NCI-H2081 treated with DMSO at 0.1 percent for 48 hours (cell line): Measurements from ENCODE around the gene BTN3A1.
"Not testable (repeated sequence)": the region's sequence is repeated elsewhere in the genome, so short reads cannot be mapped to it uniquely, and the experiment has no call there.

Experiments
- DNase-seq: peaks from one replicate; lab custom pipeline; 2025; lab: John Stamatoyannopoulos, UW

BTN3A1 gene

GRCh38 chr6:26441977-26442376, 39.9 kb downstream of the BTN3A1 start:
- DNase-seq, result no peak

- no peak for DNase-seq
Measured at GRCh38 chr6:26445934-26446667, 44.0 kb downstream of the BTN3A1 start.

- no peak for DNase-seq
Measured at GRCh38 chr6:26447257-26447656, 45.2 kb downstream of the BTN3A1 start.

GRCh38 chr6:26450240-26450639, 48.2 kb downstream of the BTN3A1 start:
- no peak for DNase-seq

GRCh38 chr6:26452631-26453235, 50.7 kb downstream of the BTN3A1 start:
- no peak for DNase-seq

- DNase-seq, result no peak
Measured at GRCh38 chr6:26454631-26455030, 52.6 kb downstream of the BTN3A1 start.

- DNase-seq, result no peak
Measured at GRCh38 chr6:26455357-26455970, 53.4 kb downstream of the BTN3A1 start.

- DNase-seq, result no peak
Measured at GRCh38 chr6:26457264-26457805, 55.3 kb downstream of the BTN3A1 start.

GRCh38 chr6:26457806-26458688, 56.0 kb downstream of the BTN3A1 start, which contains the start of gene BTN2A1:
BTN2A1 (plus strand) TSS chr6:26457955; CDS start chr6:26458637, 682 bp downstream.
- peak; percentile 76 for DNase-seq

- no peak for DNase-seq
Measured at GRCh38 chr6:26459023-26459810, 57.1 kb downstream of the BTN3A1 start.

- DNase-seq, result not testable (repeated sequence)
Measured at GRCh38 chr6:26461353-26461752, 59.3 kb downstream of the BTN3A1 start.

GRCh38 chr6:26464014-26464413, 61.9 kb downstream of the BTN3A1 start:
- no peak for DNase-seq

- no peak for DNase-seq
Measured at GRCh38 chr6:26464416-26465131, 62.5 kb downstream of the BTN3A1 start.
